HEK293 (cell line): ENCODE measurements around the gene NF2.

Experiments used
- CTCF ChIA-PET: fragments of 350-600 bp; formaldehyde crosslinking; extraction: SDS; loops from one replicate; lab custom pipeline; 2021; ENCODE audit warnings: antibody characterized with exemption; lab: Yijun Ruan, JAX
- POLR2A ChIA-PET: fragments of 300-600 bp; formaldehyde crosslinking; extraction: SDS; loops from one replicate; lab custom pipeline; 2020; ENCODE audit warnings: antibody characterized with exemption, inconsistent platforms; lab: Yijun Ruan, JAX
- H3K27ac ChIP-seq: fragments of 200-500 bp; sonication (Bioruptor generic); 2 replicates; pipeline ENCODE4 v1.5.1; 2014; ENCODE audit warnings: low read depth, low read length, control low read depth, inconsistent platforms; ENCODE audit errors: extremely low read depth
- H3K36me3 ChIP-seq, 2 experiments: fragments of 200-500 bp in 1 of 2; sonication (Bioruptor generic) in 1 of 2; 1 replicate in 1 of 2; 2 replicates in 1 of 2; pipeline ENCODE4 v1.5.1; 2014 to 2017; ENCODE audit warnings: inconsistent platforms in 2 of 2, low read length in 2 of 2; ENCODE audit not compliant: control insufficient read depth in 2 of 2, insufficient read depth in 1 of 2
- H3K4me1 ChIP-seq: fragments of 200-500 bp; sonication (Bioruptor generic); 2 replicates; pipeline ENCODE4 v1.5.1; 2014; ENCODE audit warnings: mild to moderate bottlenecking, low read length, inconsistent platforms; ENCODE audit not compliant: control insufficient read depth, insufficient read depth
- H3K4me3 ChIP-seq: 2 replicates; pipeline ENCODE4 v1.5.1; 2011; ENCODE audit warnings: low read depth, mild to moderate bottlenecking, control low read depth, low read length, moderate library complexity
- H3K9me3 ChIP-seq: fragments of 200-500 bp; sonication (Bioruptor generic); 2 replicates; pipeline ENCODE4 v1.5.1; 2014; ENCODE audit warnings: low read depth, low read length, inconsistent platforms; ENCODE audit not compliant: control insufficient read depth, insufficient read depth
- BCL11B ChIP-seq: fragments of 450-650 bp; formaldehyde crosslinking; IDR thresholded peaks from 2 replicates; pipeline ENCODE4 v1.5.1; 2016; ENCODE audit warnings: low read depth, missing biosample characterization, missing genetic modification characterization
- GLIS2 ChIP-seq: fragments of 450-650 bp; formaldehyde crosslinking; IDR thresholded peaks from 2 replicates; pipeline ENCODE4 v1.5.1; 2016; ENCODE audit warnings: missing biosample characterization, missing genetic modification characterization
- MZF1 ChIP-seq: fragments of 450-650 bp; formaldehyde crosslinking; IDR thresholded peaks from 2 replicates; pipeline ENCODE4 v1.5.1; 2017; ENCODE audit warnings: missing biosample characterization, missing genetic modification characterization, borderline replicate concordance
- TSHZ1 ChIP-seq: fragments of 450-650 bp; formaldehyde crosslinking; IDR thresholded peaks from 2 replicates; pipeline ENCODE4 v1.5.1; 2016; ENCODE audit warnings: missing biosample characterization, missing genetic modification characterization, borderline replicate concordance
- ZBTB49 ChIP-seq: fragments of 450-650 bp; formaldehyde crosslinking; IDR thresholded peaks from 2 replicates; pipeline ENCODE4 v1.5.1; 2016; ENCODE audit warnings: missing biosample characterization, missing genetic modification characterization, low read depth
- ZFHX2 ChIP-seq: fragments of 450-650 bp; formaldehyde crosslinking; conservative IDR thresholded peaks from 2 replicates; pipeline ENCODE4 v1.5.1; 2016; ENCODE audit warnings: missing biosample characterization, missing genetic modification characterization
- ZNF175 ChIP-seq: fragments of 450-650 bp; formaldehyde crosslinking; IDR thresholded peaks from 2 replicates; pipeline ENCODE4 v1.5.1; 2016; ENCODE audit warnings: missing biosample characterization, missing genetic modification characterization
- ZNF19 ChIP-seq: fragments of 450-650 bp; formaldehyde crosslinking; IDR thresholded peaks from 2 replicates; pipeline ENCODE4; 2016; ENCODE audit warnings: missing biosample characterization, missing genetic modification characterization, low read depth
- ZNF24 ChIP-seq: fragments of 450-650 bp; formaldehyde crosslinking; IDR thresholded peaks from 2 replicates; pipeline ENCODE4 v1.5.1; 2016; ENCODE audit warnings: missing biosample characterization, missing genetic modification characterization
- ZNF26 ChIP-seq: fragments of 450-650 bp; formaldehyde crosslinking; IDR thresholded peaks from 2 replicates; pipeline ENCODE4 v1.5.1; 2016; ENCODE audit warnings: missing biosample characterization, missing genetic modification characterization
- ZNF404 ChIP-seq: fragments of 450-650 bp; formaldehyde crosslinking; IDR thresholded peaks from 2 replicates; pipeline ENCODE4 v1.5.1; 2017; ENCODE audit warnings: missing biosample characterization, missing genetic modification characterization
- ZNF558 ChIP-seq: fragments of 450-650 bp; formaldehyde crosslinking; IDR thresholded peaks from 2 replicates; pipeline ENCODE4 v1.5.1; 2016; ENCODE audit warnings: missing biosample characterization, missing genetic modification characterization
- ZNF596 ChIP-seq: fragments of 450-650 bp; IDR thresholded peaks from 2 replicates; pipeline ENCODE4 v1.5.0; 2018; ENCODE audit warnings: missing biosample characterization, mild to moderate bottlenecking, missing genetic modification characterization, moderate library complexity
- ZNF660 ChIP-seq: fragments of 450-650 bp; IDR thresholded peaks from 2 replicates; pipeline ENCODE4 v1.5.1; 2018; ENCODE audit warnings: missing biosample characterization, mild to moderate bottlenecking, missing genetic modification characterization
- ZNF670 ChIP-seq: fragments of 450-650 bp; formaldehyde crosslinking; IDR thresholded peaks from 2 replicates; pipeline ENCODE4 v1.5.1; 2016; ENCODE audit warnings: missing biosample characterization, missing genetic modification characterization, low read depth
- ZNF704 ChIP-seq: fragments of 450-650 bp; formaldehyde crosslinking; IDR thresholded peaks from 2 replicates; pipeline ENCODE4 v1.5.1; 2016; ENCODE audit warnings: missing biosample characterization, missing genetic modification characterization
- ZNF747 ChIP-seq: fragments of 450-650 bp; formaldehyde crosslinking; IDR thresholded peaks from 2 replicates; pipeline ENCODE4 v1.5.1; 2016; ENCODE audit warnings: missing biosample characterization, missing genetic modification characterization
- ZNF768 ChIP-seq: fragments of 450-650 bp; formaldehyde crosslinking; IDR thresholded peaks from 2 replicates; pipeline ENCODE4 v1.5.1; 2018; ENCODE audit warnings: missing biosample characterization, mild to moderate bottlenecking, missing genetic modification characterization
- ZSCAN30 ChIP-seq: fragments of 450-650 bp; IDR thresholded peaks from 2 replicates; pipeline ENCODE4 v1.5.1; 2018; ENCODE audit warnings: missing biosample characterization, mild to moderate bottlenecking, missing genetic modification characterization, moderate library complexity

NF2 gene

GRCh38 chr22:29731058-29731850 lies 127.8 kb downstream of the NF2 start:
- CTCF ChIA-PET: no interaction called here
- TF ChIP-seq ZNF404 (no peak), MZF1 (peak; percentile 73; the same call in 1 of the 2 replicates), GLIS2 (tag by site-specific recombination) (0 out of 2 replicates have a peak, but pooled peaks have one; percentile 26)
- TF ChIP-seq, all 188 proteins: peak for 2
- Histone ChIP-seq H3K4me3 (no peak overlapping the region), H3K27ac (no peak overlapping the region), H3K4me1 (peaks cover 6% of the 10 kb centered on the region; the same call in 1 of the 2 replicates), H3K36me3 (peaks cover 0 to 3% of the 10 kb centered on the region in 2 experiments; a peak in 1 of 3 replicates), H3K9me3 (no peaks in the 10 kb centered on the region)
- POLR2A ChIA-PET: no interaction called here

GRCh38 chr22:29732883-29733282 lies 129.4 kb downstream of the NF2 start:
- POLR2A ChIA-PET: no interaction called here
- no peaks in the 10 kb centered on the region for H3K9me3 ChIP-seq
- H3K4me3 ChIP-seq: no peak overlapping the region
- no peak overlapping the region for H3K27ac ChIP-seq
- peaks cover 0 to 3% of the 10 kb centered on the region in 2 experiments; a peak in 1 of 3 replicates for H3K36me3 ChIP-seq
- no peak for TF ChIP-seq MZF1
- 0 out of 2 replicates have a peak, but pooled peaks have one; percentile 16 for TF ChIP-seq ZFHX2 (tag by site-specific recombination)
- CTCF ChIA-PET: interaction anchor here (0.6 kb wide), 1 partner anchor 272 kb away, joined by 3 read pairs; no protein-coding TSS in a partner anchor
- H3K4me1 ChIP-seq: peaks cover 6% of the 10 kb centered on the region; the same call in 1 of the 2 replicates

- H3K4me1 ChIP-seq: peaks cover 6% of the 10 kb centered on the region; the same call in 1 of the 2 replicates
- POLR2A ChIA-PET: interaction anchor here (1.1 kb wide), 1 partner anchor 33 kb away, joined by 5 read pairs; the partner anchor contains the start of genes UQCR10 and ZMAT5
- no peak overlapping the region for H3K27ac ChIP-seq
- H3K4me3 ChIP-seq: no peak overlapping the region
- no peaks in the 10 kb centered on the region for H3K9me3 ChIP-seq
- H3K36me3 ChIP-seq: peaks cover 0 to 3% of the 10 kb centered on the region in 2 experiments; a peak in 1 of 3 replicates
- CTCF ChIA-PET: interaction anchor here (0.5 kb wide), 1 partner anchor 55 kb away, joined by 4 read pairs; no protein-coding TSS in a partner anchor
- TF ChIP-seq ZNF704 (tag by site-specific recombination): no peak
- no peak for TF ChIP-seq ZNF670
- no peak for TF ChIP-seq ZNF175 (tag by site-specific recombination)
- no peak for TF ChIP-seq ZNF768 (tag by site-specific recombination)
- TF ChIP-seq ZBTB49 (tag by site-specific recombination): no peak
- TF ChIP-seq TSHZ1 (tag by site-specific recombination): 0 out of 2 replicates have a peak, but pooled peaks have one; percentile 42
- no peak for TF ChIP-seq ZNF747 (tag by site-specific recombination)
- no peak for TF ChIP-seq ZNF19 (tag by site-specific recombination)
- no peak for TF ChIP-seq ZSCAN30 (tag by site-specific recombination)
- no peak for TF ChIP-seq ZNF660 (tag by site-specific recombination)
- no peak for TF ChIP-seq ZNF26 (tag by site-specific recombination)
- TF ChIP-seq ZNF596 (tag by site-specific recombination): no peak
- no peak for TF ChIP-seq ZNF558 (tag by site-specific recombination)
- no peak for TF ChIP-seq ZNF24 (tag by site-specific recombination)
- TF ChIP-seq BCL11B: no peak
Observed at GRCh38 chr22:29733362-29734201, 130.1 kb downstream of the NF2 start.
